Measurements from ENCODE around the gene MORN1. TPM values are rescaled to one million over a fixed set of nuclear protein-coding genes. Genes with fewer than 3 reads are reported as not detected.

MORN1 gene
- 15.4 and 20.0 TPM in 2 replicates for total RNA-seq

DNA sequence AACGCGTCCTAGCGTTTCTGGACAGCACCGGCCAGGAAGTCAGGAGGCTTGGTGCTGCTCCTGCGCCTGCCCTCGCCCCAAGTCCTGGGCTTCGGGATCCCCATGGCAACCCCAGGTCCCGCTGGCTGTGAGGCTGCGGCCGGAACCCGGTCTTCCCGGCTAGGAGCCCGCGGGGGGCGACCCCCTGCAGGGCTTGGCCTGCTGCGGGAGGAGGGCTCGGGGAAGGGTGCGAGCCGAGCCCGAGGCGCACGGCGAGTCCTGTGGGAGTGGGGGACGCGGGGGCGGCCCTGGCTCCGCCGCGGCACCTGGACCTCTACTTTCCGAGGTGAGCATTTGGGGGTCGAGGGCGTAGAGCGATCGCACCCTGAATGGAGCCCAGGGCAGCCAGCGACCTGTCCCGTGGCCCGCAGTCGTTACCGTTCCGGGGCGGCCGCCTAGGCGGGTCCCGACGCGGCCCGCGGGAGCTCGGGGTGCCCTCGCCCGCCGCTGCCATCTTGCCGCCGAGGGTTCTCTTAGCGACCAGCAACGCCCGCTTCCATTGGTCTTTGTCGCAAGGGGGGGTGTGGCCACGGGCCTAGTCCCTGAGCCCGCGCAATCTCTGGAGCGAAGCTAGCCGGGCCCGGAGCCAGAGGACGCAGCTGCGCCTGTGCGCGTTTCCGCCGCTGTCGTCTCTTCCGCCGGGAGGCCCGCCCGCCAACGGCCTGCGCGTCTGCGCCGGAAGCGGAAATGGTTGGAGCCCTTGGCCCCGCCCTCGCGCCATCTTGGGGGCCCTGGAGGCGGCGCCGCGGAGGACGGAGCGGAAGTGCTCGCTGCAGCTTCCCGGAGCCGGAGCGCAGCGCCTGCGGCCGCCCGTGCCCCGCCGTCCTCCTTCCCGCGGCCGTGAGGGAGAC lies at the start of gene MORN1, which contains the start of gene RER1:
Gene MORN1 (minus strand): TSS at position 514 of the 890 bp plus-strand sequence. CDS start 21 bp downstream, at position 493.
Gene RER1 (plus strand): TSS at position 801 of the 890 bp plus-strand sequence. CDS start 3,950 bp downstream, outside the sequence.

DNA sequence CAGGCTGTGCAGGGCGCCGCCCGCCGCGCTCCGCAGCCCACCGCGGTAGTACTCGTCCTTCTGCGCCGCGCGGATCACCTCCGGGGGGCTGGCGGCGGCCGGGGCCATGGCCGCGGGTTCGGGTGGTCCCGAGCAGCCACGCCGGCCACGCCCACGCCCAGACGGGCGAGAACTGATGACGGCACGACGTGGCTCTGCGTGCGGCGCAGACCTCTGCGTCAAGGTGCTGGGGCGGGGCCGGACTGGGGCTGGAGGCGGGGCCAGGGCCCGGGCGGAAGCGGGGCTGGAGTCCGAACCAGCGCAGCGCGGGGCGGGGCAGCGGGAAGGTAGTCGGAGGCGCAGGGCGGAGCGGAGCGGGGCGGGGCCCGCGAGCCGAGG lies 21.0 kb upstream of the MORN1 start, which contains the start of gene PEX10:
Gene PEX10 (minus strand): TSS at position 170 of the 378 bp plus-strand sequence. CDS start 62 bp downstream, at position 108.

Other genes starting within 250 kb of the MORN1 start
- gene FAAP20, start 196.8 kb downstream of the MORN1 start, total RNA-seq = 29.1 and 31.1 TPM in 2 replicates
- gene SKI, start 163.2 kb downstream of the MORN1 start, total RNA-seq = 51.5 and 59.6 TPM in 2 replicates
- gene RER1, start 287 bp upstream of the MORN1 start, total RNA-seq = 112 TPM in 2 replicates
- gene PEX10, start 21.0 kb upstream of the MORN1 start, total RNA-seq = 27.2 and 43.2 TPM in 2 replicates
- 0.33 and 0.53 TPM in 2 replicates for gene PLCH2, start 84.7 kb upstream of the MORN1 start, total RNA-seq
- gene PANK4, start 135.0 kb upstream of the MORN1 start, total RNA-seq = 22.0 and 23.2 TPM in 2 replicates
- gene HES5, start 138.7 kb upstream of the MORN1 start, total RNA-seq = not detected in 2 replicates
- 19.3 and 25.0 TPM in 2 replicates for gene TNFRSF14, start 164.8 kb upstream of the MORN1 start, total RNA-seq
- gene PRXL2B, start 195.2 kb upstream of the MORN1 start, total RNA-seq = 15.2 and 16.9 TPM in 2 replicates
- 0.39 TPM in 1 of 2 replicates, not detected in the other for gene MMEL1, start 241.5 kb upstream of the MORN1 start, total RNA-seq